GM18517 (cell line): ENCODE data around the gene KYAT1.

ENCODE experiments used
- ATAC-seq: cut with Tn5 transposase; IDR thresholded peaks from one replicate; pipeline ENCODE4 v1.9.1; 2021; ENCODE audit warnings: mild to moderate bottlenecking, moderate library complexity; ENCODE audit not compliant: unreplicated experiment

KYAT1 gene

DNA sequence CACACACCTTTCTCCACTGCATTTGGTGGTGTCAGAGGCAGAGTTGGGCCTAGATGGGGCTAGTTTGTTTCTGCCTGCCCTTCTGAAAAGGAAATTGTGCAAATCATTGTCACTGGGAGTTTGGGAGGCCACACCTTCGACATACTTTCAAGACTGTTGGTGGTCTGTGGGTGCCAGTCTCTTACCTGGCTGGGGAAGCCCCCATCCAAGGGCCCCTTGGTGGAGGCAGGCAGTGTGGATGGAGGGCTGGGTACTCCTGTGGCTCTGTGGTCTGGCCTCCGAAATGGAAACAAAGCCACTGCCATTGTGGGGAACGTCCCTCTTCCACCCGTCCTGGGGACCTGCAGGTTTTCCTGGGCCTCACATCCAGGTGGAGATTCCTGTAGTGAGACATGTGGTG is 28.1 kb upstream of the KYAT1 start:
- no peak for ATAC-seq

GRCh38 chr9:128908372-128908771 is 26.6 kb upstream of the KYAT1 start:
- no peak for ATAC-seq

- no peak for ATAC-seq
These were observed 25.0 kb upstream of the KYAT1 start for GRCh38 chr9:128906741-128907140.

DNA sequence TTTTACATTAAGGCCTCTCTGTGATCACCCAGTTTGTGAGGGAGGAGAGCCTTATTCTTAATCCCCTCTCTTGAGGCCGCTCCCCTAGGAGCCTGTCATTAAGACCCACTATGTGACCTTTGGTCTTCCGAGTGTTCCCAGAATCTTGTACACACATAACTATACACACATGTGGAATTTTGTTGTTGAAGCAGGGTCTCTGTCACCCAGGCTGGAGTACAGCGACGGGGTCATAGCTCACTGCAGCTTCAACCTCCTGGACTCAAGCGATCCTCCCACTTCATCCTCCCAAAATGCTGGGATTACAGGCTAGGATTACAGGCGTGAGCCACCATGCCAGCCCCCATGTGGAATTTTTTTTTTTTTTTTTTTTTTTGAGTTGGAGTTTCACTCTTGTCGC is 24.2 kb upstream of the KYAT1 start:
- ATAC-seq, result no peak

DNA sequence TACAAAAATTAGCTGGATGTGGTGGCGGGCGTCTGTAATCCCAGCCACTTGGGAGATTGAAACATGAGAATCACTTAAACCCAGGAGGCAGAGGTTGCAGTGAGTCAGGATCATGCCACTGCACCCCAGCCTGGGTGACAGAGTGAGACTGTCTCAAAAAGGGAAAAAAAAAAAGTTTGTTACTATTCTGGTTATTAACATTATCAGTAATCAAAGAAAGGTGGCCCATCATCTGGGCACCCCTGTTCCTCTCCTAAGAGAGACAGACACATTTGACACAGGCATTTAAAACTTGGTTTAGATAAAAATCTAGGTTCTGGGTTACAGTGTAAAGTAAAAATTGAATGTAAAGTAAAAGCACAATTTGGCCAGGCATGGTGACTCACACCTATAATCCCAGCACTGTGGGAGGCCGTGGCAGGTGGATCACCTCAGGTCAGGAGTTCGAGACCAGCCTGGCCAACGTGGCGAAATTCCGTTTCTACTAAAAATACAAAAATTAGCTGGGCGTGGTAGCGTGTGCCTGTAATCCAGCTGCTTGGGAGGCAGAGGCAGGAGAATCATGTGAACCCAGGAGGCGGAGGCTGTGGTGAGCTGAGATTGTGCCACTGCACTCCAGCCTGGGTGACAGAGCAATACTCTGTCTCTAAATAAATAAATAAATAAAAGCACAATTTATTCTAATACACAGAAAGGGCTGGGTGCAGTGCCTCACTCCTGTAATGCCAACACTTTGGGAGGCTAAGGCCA is 22.3 kb upstream of the KYAT1 start:
- no peak for ATAC-seq

DNA sequence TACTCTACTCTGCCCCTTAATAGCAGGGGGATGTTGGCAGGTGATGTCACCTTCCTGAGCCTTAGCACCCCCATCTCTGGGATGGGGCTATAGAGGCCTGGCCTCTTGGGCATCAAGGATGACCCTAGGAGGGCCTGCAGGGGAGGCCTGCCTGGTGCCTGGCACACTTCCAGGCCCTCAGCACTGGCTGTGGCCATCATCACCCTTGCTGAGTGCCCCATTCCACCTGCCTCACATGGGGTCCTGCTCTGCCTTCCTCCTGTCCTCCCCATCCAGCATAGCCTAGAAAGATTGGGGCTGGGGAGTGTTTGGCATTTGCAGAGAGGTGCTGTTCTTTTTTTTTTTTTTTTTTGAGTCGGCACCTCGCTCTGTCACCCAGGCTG is 21.3 kb upstream of the KYAT1 start:
- ATAC-seq, result no peak

- ATAC-seq, result peak; percentile 75
These were observed 20.8 kb upstream of the KYAT1 start for GRCh38 chr9:128902351-128903078.

DNA sequence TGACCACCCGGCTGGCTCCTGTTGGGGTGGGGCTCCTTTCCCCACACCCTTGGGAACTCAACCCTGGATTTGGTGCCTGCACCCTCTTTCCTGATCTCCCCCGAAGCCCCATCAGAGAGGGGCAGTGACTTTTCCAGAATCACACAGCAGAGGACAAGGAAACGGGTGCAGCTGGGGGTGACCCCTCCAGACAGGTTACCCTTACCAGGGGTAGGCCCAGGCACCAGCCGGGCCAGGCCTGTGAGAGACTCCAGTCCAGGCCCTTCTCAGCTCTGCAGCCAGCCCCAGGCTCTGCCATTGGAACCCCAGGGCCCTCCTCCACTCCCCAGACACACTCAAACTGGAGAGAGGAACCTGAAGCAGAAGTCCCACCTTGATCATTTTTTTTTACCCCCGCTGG is 20.1 kb upstream of the KYAT1 start:
- ATAC-seq, result peak; percentile 17

- no peak for ATAC-seq
These were observed 19.6 kb upstream of the KYAT1 start for GRCh38 chr9:128901379-128901778.

GRCh38 chr9:128899566-128900322 is 18.0 kb upstream of the KYAT1 start:
- no peak for ATAC-seq

GRCh38 chr9:128898845-128899565 is 17.3 kb upstream of the KYAT1 start:
- ATAC-seq, result no peak

DNA sequence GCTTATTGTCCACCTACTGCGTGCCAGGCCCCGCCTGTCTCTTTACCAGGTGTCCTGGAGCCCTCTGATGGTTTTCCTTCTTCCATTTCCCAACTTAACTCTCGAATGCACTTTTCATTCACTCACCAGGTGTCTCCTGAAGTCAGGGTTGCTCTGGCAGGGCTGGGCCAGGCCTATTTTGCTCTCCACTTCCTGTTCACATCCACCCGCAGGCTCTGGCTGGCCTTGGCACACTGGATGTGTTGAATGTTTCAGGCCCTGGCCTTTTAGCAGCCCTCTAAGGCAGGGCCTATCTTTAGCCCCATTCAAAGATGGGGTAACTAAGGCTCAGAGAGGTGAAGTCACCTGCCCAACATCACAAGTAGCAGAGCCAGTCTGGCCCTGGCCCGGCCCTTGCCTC is 16.6 kb upstream of the KYAT1 start:
- no peak for ATAC-seq

GRCh38 chr9:128895556-128895955 is 13.8 kb upstream of the KYAT1 start:
- ATAC-seq, result no peak

GRCh38 chr9:128894764-128895163 is 13.0 kb upstream of the KYAT1 start:
- no peak for ATAC-seq

DNA sequence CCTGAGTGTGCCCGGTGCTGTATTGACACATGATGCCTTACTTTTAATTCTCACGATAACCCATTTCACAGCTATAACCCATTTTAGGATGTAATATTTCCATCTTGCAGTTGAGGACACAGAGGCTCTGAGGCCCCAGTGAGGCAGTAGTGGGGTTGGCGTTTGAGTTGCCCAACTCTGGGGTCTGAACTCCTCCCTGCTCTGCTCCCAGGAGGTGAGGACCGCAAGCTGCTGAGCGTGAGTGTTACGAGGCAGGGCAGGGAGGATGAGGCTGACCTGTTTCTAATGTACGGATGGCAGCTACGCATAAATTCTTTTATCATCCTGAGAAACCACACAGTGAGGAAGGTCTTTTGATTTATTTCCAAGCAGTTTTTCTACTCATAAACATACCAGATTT is 11.6 kb upstream of the KYAT1 start:
- no peak for ATAC-seq

GRCh38 chr9:128892221-128892921 is 10.6 kb upstream of the KYAT1 start:
- no peak for ATAC-seq

DNA sequence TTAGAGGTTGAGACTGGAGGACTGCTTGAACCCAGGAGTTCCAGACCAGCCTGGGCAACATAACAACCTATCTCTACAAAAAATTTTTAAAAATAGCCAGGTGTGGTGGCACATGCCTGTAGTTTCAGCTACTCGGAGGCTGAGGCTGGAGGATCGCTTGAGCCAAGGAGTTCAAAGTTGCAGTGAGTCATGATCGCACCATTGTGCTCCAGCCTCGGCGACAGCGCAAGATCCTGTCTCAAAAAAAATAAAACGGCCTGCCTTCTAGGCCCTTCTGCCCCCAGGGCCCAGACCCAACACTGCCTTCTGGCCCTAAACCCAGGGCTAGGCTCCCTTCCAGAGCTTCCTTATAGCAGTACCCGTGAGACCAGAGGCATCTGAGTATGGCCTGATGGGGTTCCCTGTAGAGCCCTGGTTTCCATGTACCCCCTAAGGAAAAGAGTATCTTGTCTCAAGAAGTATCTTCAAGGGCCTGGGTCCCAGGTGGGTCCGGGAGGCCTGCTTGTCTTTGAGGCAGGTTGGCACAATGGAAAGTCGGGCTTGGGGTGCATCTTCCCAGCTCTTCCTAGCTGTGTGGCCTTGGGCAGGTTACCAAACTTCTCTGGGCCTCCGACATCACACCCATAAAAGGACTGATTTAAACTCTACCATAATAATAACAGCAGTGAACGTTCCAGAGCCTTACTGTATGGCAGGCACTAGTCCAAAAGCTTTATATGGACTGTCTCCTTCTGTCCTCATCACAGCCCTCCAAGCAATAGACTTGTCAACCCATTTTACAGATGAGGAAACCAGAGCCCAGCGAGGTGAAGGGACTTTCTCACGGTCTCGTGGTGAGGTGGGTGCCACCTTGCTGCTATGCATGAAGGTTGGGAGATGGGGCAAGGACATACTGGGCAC is 9.8 kb upstream of the KYAT1 start:
- no peak for ATAC-seq

GRCh38 chr9:128887914-128888350 is 6.2 kb upstream of the KYAT1 start:
- ATAC-seq, result no peak

DNA sequence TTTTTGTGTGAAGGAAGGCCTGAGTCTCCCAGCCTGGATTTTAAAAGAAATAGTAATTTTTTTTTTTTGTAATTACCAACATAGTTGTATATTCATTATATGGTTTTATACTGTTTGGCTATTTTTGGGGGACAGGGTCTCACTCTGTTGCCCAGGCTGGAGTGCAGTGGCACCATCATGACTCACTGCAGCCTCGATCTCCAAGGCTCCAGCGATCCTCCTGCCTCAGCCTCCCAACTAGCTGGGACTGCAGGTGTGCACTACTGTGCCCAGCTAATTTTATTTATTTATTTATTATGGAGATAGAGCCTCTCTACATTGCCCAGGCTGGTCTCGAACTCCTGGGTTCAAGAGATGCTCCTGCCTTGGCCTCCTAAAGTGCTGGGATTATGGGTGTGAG is 5.3 kb upstream of the KYAT1 start:
- no peak for ATAC-seq
